HEK293T (cell line): ENCODE results near the gene MIOX.

Experiments
- CTCF ChIA-PET: fragments of 350-600 bp; formaldehyde crosslinking; extraction: SDS; loops from one replicate; lab custom pipeline; 2021; ENCODE audit warnings: antibody characterized with exemption, inconsistent platforms; lab: Yijun Ruan, JAX
- POLR2A ChIA-PET: fragments of 350-600 bp; formaldehyde crosslinking; extraction: SDS; loops from one replicate; lab custom pipeline; 2020; ENCODE audit warnings: antibody characterized with exemption, inconsistent platforms; lab: Yijun Ruan, JAX
- DNase-seq: peaks from one replicate; pipeline ENCODE4 v3.0.0; 2012; ENCODE audit warnings: mixed read lengths; ENCODE audit errors: extremely low spot score
- ARNT ChIP-seq: fragments of 450-650 bp; IDR thresholded peaks from 2 replicates; pipeline ENCODE4 v1.6.1; 2017; ENCODE audit warnings: mild to moderate bottlenecking
- BHLHE40 ChIP-seq: fragments of 450-650 bp; IDR thresholded peaks from 2 replicates; pipeline ENCODE4 v1.6.1; 2016; ENCODE audit warnings: mild to moderate bottlenecking, moderate library complexity, borderline replicate concordance
- CTBP1 ChIP-seq: fragments of 450-650 bp; IDR thresholded peaks from 2 replicates; pipeline ENCODE4 v1.6.1; 2016; ENCODE audit warnings: borderline replicate concordance
- FOXA1 ChIP-seq: fragments of 450-650 bp; IDR thresholded peaks from 2 replicates; pipeline ENCODE4 v1.6.1; 2016; ENCODE audit warnings: mild to moderate bottlenecking
- FOXK2 ChIP-seq: fragments of 450-650 bp; IDR thresholded peaks from 2 replicates; pipeline ENCODE4 v1.6.1; 2016; ENCODE audit warnings: mild to moderate bottlenecking
- FOXM1 ChIP-seq: fragments of 450-650 bp; IDR thresholded peaks from 2 replicates; pipeline ENCODE4 v1.6.1; 2017; ENCODE audit warnings: mild to moderate bottlenecking, borderline replicate concordance
- HDGF ChIP-seq: fragments of 450-650 bp; IDR thresholded peaks from 2 replicates; pipeline ENCODE4 v1.6.1; 2017; ENCODE audit warnings: antibody characterized with exemption, borderline replicate concordance
- L3MBTL2 ChIP-seq: fragments of 450-650 bp; conservative IDR thresholded peaks from 2 replicates; pipeline ENCODE4 v1.6.1; 2016; ENCODE audit warnings: mild to moderate bottlenecking
- LEF1 ChIP-seq: fragments of 450-650 bp; IDR thresholded peaks from 2 replicates; pipeline ENCODE4 v1.6.1; 2017; ENCODE audit warnings: mild to moderate bottlenecking, borderline replicate concordance
- NFRKB ChIP-seq: fragments of 450-650 bp; IDR thresholded peaks from 2 replicates; pipeline ENCODE4 v1.6.1; 2016; ENCODE audit warnings: mild to moderate bottlenecking, moderate library complexity
- SP1 ChIP-seq: fragments of 450-650 bp; IDR thresholded peaks from 2 replicates; pipeline ENCODE4 v1.6.1; 2017
- SUZ12 ChIP-seq: fragments of 450-650 bp; IDR thresholded peaks from 2 replicates; pipeline ENCODE4 v1.6.1; 2016; ENCODE audit warnings: mild to moderate bottlenecking
- ZNF384 ChIP-seq: fragments of 450-650 bp; IDR thresholded peaks from 2 replicates; pipeline ENCODE4 v1.6.1; 2016
- TF ChIP-seq, protein P1 (sequence below): fragments of 450-650 bp; IDR thresholded peaks from 2 replicates; pipeline ENCODE4 v1.6.1; 2016

Gene MIOX

DNA sequence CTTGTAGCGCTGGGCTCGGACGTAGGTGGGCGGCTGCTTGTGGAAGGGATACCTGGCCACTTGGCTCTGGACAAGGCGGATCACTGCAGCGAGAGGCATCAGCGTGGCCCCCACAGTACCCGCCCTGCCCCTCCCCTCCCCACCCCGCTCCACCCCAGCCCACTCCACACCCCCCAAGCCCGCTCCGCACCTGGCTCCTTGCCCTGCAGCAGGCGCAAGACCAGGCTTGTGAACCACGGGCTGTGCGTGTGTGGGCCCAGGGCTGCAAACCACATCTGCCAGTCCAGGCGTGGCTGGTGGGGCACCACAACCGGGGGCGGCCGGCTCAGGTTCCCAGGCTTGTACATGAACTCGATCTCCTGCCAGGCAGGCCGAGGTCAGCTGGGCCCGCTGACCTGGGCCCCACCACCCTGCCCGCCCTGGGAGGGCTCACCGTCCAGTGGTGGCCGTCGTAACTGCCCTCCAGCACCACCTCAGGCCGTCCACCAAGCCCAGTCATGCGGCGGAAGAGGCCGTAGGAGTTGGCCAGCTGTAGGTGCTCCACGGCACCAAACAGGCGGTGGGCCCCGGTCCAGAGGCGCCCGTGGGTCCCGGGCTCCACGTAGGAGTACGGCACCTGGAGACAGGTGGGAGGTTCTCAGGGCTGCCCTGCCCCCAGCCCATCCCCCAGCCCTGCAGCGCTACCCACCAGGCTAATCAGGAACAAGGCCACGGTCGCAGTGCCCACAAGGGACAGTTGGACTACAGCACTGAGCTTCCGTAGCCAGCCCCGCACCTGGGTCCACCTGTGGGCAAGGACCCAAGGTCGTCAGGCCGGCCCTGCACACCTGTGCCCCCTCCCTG, 17.9 kb downstream of the MIOX start:
- ChIA-PET POLR2A (no interaction called here), CTCF (no interaction called here)
- DNase-seq = no peak

DNA sequence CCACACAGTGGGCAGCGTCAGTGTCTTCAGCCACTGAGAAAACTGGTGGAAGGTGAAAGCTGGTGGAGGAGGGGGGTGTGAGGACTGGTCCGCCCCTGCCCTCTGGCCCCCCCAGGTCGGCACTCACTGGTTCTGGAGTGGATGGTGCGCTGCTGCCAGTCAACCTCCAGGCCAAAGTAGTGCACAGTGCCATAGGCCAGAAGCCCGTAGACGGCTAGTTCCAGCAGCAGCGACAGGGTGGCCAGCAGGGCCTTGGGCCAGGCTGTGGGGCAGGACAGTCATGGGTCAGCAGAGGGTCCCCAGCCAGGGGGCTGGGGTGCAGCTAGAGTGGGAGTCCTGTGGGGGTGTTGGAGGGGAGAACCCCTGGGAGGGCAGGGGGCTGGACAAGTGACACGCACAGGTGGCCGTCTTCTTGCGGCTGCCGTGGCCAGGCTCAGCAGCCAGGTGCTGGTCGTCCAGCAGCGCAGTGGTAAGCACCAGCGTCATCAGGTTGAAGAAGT, 18.7 kb downstream of the MIOX start:
- ChIA-PET CTCF (no interaction called here), POLR2A (no interaction called here)
- TF ChIP-seq ZNF384 (no peak), FOXM1 (no peak), ARNT (no peak), SUZ12 (no peak), BHLHE40 (no peak), FOXK2 (no peak), FOXA1 (no peak)
- TF ChIP-seq, protein P1, sequence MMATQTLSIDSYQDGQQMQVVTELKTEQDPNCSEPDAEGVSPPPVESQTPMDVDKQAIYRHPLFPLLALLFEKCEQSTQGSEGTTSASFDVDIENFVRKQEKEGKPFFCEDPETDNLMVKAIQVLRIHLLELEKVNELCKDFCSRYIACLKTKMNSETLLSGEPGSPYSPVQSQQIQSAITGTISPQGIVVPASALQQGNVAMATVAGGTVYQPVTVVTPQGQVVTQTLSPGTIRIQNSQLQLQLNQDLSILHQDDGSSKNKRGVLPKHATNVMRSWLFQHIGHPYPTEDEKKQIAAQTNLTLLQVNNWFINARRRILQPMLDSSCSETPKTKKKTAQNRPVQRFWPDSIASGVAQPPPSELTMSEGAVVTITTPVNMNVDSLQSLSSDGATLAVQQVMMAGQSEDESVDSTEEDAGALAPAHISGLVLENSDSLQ = no peak
- no peak for DNase-seq

More for the DNA sequence above, 17.9 kb downstream of the MIOX start:
- no peak for TF ChIP-seq SP1
- no peak for TF ChIP-seq SUZ12
- no peak for TF ChIP-seq NFRKB

DNA sequence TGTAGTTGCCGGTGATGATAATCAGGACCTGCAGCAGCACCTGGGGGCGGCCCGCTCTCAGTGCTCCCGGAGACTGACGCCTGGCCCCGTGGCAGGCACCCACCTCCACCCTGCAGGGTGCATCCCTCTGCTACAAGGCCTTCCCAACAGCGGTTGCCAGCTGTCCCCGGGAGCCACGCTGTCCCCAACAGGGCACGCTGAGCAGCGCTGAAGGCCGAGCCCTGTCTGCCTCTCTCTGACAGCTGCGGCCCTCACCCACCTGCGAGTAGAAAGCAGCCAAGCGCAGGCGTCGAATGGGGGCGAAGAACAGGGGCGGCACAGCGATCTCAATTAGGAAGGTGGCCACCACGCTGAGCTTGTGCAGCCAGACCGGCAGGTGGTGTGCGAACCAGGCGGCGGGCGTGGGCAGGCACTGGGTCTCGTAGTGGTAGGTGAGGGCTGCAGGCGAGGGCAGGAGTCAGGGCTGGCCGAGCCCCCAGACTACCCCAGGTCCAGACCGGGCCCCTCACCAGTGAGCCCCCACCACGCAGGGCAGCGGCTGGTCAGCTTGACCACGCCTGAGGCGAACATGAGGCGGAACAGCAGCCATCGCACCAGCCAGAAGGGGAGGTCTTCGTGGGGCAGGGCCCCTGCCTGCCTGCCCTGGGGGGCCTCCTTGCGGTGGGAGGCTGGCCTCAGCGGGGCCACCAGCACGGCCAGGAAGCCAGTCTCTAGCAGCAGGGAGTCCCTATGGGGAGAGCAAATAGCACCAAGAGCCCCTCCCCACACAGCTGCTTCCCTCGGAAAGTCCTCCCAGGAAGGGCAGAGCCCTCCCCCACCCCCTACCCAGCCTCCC, 19.3 kb downstream of the MIOX start:
- TF ChIP-seq, protein P1 = no peak
- TF ChIP-seq HDGF (no peak), FOXA1 (no peak), LEF1 (no peak), BHLHE40 (no peak), NFRKB (no peak)
- POLR2A ChIA-PET = interaction anchor here (7.4 kb wide), 1 partner anchor 19 kb away, joined by 193 read pairs; the partner anchor contains the start of gene SCO2
- CTCF ChIA-PET = interaction anchor here (1.0 kb wide), 1 partner anchor 8 kb away, joined by 4 read pairs; no protein-coding TSS in a partner anchor
- no peak for DNase-seq

DNA sequence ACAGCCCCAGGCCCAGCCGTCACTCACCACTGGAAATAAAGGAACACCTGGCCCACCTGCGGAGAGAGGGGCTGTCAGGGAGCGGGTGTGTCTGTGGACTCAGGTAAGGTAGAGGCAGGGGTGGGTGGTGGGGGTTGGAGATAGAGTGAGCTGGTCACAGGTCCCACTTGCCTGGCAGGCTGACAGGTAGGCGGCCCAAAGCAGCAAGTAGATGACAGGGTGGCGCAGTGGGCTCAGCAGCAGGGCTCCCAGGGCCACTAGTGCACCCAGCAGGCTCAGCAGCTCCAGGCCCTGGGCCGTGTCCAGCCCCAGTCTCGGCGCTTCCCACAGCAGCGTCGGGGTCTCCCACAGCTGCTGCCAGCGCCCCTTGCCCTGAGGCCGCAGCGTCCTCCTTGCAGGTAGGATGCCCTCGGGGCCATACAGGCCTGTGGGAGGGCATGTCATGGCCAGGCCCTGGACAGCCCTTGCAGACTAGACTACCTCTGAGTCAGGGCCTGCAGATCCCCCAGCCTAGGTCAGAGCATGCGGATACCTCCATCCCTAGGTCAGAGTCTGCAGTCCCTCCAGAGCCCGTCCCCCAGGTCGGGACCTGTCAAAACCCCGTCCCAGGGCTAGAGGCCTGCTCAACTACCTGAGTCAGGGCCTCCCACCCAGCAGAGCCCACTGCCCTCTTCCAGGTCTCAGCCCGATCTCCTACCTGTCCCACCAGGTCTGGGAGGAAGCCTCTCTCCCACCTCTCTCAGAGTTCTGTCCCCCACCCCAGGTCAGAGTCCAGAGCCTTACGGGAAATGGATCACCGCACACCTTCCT, 20.2 kb downstream of the MIOX start:
- DNase-seq = no peak
- CTCF ChIA-PET = interaction anchor here (1.0 kb wide), 1 partner anchor 9 kb away, joined by 4 read pairs; no protein-coding TSS in a partner anchor
- POLR2A ChIA-PET = interaction anchor here (7.4 kb wide), 1 partner anchor 18 kb away, joined by 193 read pairs; the partner anchor contains the start of gene SCO2
- TF ChIP-seq ZNF384 (no peak), LEF1 (no peak), SUZ12 (no peak), FOXK2 (no peak), BHLHE40 (no peak), ARNT (no peak), HDGF (no peak), FOXM1 (no peak), L3MBTL2 (no peak), SP1 (no peak)
- TF ChIP-seq, protein P1 = no peak

GRCh38 chr22:50507421-50507990, 20.8 kb downstream of the MIOX start, which contains the start of gene LMF2:
TSS of gene LMF2 (minus strand) at chr22:50507702. CDS start at chr22:50507675, 27 bp downstream.
- peak; percentile 94 for DNase-seq

More at GRCh38 chr22:50507421-50507990, 20.8 kb downstream of the MIOX start, which contains the start of gene LMF2:
- ChIA-PET POLR2A (interaction anchor here (0.6 to 7.4 kb wide), 29 partner anchors 8 to 256 kb away, joined by 3 to 193 read pairs (median 4); partner anchors contain the start of genes ADM2, CHKB, CPT1B and HDAC10), CTCF (interaction anchor here (0.7 to 1.1 kb wide), 2 partner anchors 9 to 18 kb away, joined by 5 read pairs; partner anchors contain the start of gene SCO2)
- TF ChIP-seq, protein P1 = no peak
- TF ChIP-seq SUZ12 (no peak), HDGF (no peak), LEF1 (no peak), FOXA1 (no peak), FOXK2 (no peak), BHLHE40 (no peak), CTBP1 (no peak), L3MBTL2 (no peak)
